Heart left ventricle (tissue), 13 donors: ENCODE results near the gene SSBP3.

ENCODE experiments used
- POLR2A ChIP-seq, 2 donors: fragments of 450-650 bp; IDR thresholded peaks; one replicate each; pipeline ENCODE4 v1.6.1; 2017; ENCODE audit warnings: antibody characterized with exemption in 2 of 2, mild to moderate bottlenecking in 2 of 2, moderate library complexity in 2 of 2
- TF ChIP-seq, protein P1 (sequence below), 12 donors: fragments of 200-600 bp; sonication (generic) in 4 of 12; IDR thresholded peaks; one replicate each; pipeline versions ENCODE4 v1.5.0 to v1.8.0; 2018 to 2022; ENCODE audit warnings: antibody characterized with exemption in 12 of 12, mild to moderate bottlenecking in 5 of 12
- donor health status: ischemic (EF 13 %, LVEDD 7.1; RV severe dilation, severe dysfunction).
- donor health status: DM: no; HTN: yes; CAD: no.
- donor health status: DM: no; HTN: no; CAD: no.
- donor health status: ischemic (EF 25% LVEDD 6.9; RV normal size, moderate dysfunction).
- donor health status: ischemic (EF 25% LVEDD 5.7; RV mildly dilated, moderate dysfunction).
- donor health status: ischemic (EF 35%, LVEDD 5.7; RV mildly dilated, moderate dysfunction).
- donor health status: nonischemic (EF 11% LVEDD 7.7; RV severe dilation, severe dysfunction).
- donor health status: DM: yes; HTN: yes; CAD: no.
- donor health status: PGD.
- donor health status: ischemic (EF 29% LVEDD 5.4; RV normal size, mild dysfunction).
- donor health status: nonischemic (EF 23%, LVEDD 6.1; RV moderate dilation, normal function).

DNA sequence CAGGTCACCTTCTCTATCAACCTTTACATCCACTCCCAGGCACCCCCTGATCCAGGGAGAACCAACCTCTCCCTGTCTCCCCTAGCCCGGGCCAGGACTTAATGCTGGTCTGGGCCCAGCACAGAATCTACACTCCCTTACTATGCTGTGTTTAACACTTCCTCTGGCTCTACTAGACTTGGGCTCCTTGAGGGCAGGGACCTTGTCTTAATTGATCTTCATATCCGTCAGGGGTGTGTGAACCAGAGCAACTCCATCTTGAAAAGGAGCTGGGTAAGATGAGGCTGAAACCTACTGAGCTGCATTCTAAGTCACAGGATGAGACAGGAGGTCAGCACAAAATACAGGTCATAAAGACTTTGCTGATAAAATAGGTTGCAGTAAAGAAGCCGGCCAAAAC, 98.9 kb downstream of the SSBP3 start:
- TF ChIP-seq POLR2A (IDR thresholded peaks at IDR 0.05), result no peak
- TF ChIP-seq, protein P1, sequence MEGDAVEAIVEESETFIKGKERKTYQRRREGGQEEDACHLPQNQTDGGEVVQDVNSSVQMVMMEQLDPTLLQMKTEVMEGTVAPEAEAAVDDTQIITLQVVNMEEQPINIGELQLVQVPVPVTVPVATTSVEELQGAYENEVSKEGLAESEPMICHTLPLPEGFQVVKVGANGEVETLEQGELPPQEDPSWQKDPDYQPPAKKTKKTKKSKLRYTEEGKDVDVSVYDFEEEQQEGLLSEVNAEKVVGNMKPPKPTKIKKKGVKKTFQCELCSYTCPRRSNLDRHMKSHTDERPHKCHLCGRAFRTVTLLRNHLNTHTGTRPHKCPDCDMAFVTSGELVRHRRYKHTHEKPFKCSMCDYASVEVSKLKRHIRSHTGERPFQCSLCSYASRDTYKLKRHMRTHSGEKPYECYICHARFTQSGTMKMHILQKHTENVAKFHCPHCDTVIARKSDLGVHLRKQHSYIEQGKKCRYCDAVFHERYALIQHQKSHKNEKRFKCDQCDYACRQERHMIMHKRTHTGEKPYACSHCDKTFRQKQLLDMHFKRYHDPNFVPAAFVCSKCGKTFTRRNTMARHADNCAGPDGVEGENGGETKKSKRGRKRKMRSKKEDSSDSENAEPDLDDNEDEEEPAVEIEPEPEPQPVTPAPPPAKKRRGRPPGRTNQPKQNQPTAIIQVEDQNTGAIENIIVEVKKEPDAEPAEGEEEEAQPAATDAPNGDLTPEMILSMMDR (IDR thresholded peaks at IDR 0.05), result no peak
